HS-27A (cell line): Measurements from ENCODE around the gene MAMDC2.
"Not testable (repeated sequence)": the region's sequence is repeated elsewhere in the genome, so short reads cannot be mapped to it uniquely, and the experiment has no call there.

Source experiments
- DNase-seq: peaks from one replicate; pipeline ENCODE4 v3.0.0-alpha.2; 2012; ENCODE audit warnings: low read depth, missing footprints

MAMDC2 gene

DNA sequence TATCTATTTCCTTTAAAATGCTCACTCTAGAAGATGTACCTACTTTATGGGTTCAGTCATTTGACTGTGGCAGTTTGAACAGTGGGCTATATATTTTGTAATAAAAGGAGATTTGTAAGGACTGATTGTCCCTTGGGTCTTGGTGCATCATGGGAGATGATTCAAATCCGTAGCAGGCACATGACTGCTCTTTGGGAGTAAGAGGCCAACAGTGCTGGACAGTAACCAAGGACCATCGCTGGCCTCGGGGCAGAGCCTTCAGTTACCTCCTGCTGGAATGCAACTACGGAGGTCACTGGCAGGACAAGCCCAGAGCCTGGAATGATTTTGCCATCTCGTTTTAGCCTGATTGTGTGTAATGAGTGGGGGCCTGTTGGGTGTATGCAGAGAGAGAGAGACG, 7.0 kb upstream of the MAMDC2 start:
- no peak for DNase-seq

DNA sequence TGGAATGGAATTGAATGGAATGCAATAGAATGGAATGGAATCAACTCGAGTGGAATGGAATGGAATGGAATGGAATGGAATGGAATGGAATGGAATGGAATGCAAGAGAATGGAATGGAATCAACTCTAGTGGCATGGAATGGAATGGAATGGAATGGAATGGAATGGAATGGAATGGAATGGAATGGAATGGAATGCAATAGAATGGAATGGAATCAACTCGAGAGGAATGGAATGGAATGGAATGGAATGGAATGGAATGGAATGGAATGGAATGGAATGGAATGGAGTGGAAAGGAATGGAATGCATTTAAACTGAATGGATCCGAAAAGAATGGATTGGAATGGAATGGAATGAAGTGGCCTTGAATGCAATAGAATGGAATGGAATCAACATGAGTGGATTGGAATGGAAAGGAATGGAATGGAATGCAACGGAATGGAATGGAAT, 5.5 kb upstream of the MAMDC2 start:
- DNase-seq: not testable (repeated sequence)

DNA sequence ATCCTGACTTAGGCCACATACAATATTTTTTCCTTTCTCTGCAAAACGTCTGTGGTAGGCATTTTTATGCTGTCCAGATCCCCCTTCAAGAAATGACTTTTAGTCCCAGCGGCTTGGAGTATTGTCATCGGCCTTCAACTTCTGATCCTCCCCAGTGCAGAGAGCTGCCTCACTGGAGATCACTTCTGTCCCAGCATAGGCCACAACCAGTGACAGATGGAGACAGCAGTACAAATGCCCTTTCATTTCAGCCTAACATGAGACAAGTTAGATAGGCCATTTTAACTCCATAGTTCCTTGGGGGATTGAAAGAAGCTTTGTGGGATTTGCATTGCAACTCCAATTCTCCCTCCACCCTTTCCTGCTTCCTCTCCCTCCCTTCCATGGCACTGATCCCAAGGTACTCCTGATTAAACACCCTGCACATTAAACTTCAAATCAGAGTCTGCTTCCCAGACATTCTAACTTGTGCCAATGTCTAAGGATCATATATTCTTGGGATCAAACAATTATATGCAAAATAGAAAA, 3.2 kb upstream of the MAMDC2 start:
- DNase-seq: no peak

DNA sequence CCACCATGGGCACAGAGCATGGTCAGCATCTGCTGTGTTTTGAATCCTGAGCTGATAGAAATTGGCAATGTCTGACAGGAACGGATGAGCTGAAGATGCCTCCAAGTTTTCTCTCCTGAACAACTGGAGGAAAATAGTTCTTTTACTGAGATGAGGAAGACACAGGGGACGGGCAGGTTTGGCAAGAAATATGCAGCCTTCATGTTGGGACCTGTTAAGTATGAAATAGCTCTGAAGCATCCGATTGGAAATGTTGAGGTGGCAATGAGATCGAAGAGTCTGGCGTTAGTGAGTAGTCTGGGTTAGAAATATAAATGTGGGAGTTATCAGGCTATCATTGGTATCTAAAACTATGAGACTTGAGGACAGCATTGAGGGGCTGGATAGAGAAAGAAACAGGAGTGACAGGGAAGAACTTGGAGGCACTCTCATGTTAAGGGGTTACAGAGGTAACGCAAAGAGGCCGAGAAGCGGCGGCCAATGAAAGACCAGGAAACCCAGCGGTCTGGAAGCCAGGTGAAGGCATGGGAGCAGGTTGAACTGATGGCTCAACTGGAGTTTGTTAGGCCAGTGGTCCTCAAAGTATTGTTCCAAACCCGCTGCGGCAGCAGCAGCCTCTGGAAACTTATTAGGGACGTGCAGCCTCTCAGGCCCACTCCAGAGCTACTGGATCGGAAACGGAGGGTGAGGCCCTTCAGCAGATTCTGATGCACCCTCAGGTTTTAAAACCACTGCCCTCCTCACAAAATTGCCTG, 1.0 kb upstream of the MAMDC2 start:
- DNase-seq: no peak

DNA sequence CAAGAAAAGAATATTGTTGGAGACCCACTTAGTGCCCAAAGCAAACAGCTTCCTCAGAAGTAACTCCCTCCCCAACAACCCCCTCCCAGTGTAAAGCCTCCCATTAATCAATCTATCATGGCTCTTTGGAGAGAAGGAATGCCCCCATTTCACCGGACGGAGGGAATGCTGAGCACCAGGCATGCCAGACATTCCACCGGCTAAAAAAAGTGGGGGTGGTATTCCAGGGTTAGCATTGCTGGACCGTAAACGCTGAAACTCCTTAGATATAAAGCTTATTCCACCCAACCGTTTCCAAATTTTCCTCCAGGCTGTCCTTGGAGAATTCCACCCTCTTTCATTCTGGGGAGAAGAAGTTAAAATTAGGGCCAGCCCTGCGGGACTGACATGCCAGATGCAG, 363 bp upstream of the MAMDC2 start:
- no peak for DNase-seq

DNA sequence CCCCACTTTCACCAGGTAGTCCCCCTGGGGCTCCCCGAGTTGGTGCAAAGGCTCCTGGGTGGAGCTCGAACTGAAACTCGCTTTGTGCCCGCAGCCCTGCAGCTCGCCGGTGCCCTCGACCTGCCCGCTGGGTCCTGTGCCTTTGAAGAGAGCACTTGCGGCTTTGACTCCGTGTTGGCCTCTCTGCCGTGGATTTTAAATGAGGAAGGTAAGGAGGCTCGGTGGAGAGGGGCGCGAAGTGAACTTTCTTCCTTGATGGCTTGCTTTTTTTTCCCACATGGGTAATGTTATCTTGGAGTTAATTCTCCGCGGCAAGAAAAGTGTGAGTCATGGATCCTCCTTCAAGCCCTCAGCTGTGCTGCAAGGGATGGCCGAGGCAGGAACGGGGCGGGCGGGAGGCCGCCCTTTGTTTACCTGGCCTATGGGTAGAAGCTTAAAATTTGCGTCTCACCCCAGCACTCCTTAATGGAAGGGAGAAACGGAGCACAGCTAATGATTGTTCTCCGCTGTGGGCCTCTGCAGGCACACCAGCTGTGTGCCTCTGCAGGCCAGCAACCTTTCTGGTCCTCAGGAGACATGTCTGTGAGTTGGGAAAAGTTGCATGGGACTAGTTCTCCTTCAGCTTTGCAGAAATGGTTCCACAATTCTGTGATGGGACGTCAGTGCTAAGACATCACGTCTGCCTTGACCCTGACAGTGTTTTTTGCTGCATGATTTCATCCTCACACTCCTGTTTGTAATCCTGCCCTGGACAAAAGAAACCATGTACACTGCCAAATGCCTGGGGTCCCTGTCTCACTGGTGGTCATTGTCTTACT, 1.1 kb downstream of the MAMDC2 start:
- no peak for DNase-seq

DNA sequence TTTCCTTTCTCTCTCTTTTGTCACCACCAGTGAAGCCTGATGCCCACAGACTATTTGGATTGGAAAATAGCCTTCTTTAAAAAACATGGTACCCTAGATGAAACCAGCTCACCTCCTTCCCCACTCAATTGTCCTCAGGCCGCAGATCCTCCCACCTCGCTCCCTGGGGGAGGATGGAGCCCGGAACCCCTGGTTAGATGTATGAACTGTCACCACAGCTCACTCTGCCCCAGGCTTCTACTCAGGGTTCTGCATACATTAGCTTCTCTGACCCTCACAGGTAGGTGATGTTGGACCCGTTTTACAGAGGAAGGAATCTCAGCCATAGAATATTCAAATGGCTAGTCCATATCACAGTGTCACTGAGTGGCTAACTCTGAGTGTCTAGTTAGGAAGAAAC, 1.8 kb downstream of the MAMDC2 start:
- DNase-seq: no peak

DNA sequence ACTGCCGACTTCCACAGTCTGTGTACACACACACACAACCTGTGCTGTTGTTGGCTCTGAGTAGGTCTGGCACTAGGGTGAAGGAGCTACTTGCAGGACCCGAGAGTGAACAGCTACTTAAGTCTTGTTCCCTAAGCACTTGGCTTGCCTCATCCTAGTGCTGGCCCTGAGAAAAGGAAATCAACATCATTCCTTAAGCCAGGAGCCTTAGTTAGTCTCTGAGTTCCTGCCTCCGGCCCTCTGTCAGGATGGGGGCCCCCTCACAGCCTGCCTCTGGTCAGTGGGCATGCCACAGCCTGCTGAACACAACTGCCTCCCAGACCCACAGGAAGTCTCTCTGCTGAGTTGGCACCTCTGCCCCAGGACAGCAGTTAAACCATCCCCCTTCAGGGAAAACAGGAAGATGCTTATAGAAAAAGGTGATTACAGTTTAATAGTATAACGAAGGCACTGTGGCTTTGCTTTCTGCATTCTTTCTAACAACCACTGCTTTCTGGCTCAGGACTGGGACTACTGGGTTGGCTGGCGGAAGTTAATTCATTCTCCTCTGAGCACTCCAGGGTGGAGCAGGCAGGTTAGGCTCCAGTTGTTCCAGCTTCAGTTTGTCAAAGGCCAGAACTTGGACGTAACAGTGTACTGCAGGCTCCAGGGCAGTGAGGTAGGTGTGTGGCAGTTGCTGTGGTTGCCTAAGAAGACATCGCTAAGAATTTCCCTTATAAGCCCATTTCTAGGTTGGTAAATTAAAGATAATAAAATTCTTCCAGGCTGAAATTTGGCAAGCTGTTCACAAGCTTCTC, 2.8 kb downstream of the MAMDC2 start:
- no peak for DNase-seq

DNA sequence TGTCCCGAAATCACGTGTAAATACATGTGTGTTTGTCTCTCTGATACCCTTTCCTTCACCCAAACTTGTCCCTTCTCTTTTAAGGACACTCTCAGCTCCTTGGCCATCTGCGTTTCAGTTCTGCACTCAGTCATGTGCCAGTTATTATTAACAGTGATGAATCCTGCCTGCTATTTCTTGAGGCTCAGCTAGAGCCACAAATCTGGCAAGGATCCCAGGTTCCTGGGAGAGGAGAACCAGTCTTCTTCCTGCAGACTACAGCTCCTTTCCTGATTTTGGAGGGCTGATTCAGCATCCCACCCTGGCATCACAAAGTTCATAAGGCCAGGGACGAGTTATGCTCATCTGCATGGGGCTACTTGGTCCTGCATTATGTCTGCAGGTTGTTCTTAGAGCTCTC, 5.6 kb downstream of the MAMDC2 start:
- peak; percentile 45 for DNase-seq

DNA sequence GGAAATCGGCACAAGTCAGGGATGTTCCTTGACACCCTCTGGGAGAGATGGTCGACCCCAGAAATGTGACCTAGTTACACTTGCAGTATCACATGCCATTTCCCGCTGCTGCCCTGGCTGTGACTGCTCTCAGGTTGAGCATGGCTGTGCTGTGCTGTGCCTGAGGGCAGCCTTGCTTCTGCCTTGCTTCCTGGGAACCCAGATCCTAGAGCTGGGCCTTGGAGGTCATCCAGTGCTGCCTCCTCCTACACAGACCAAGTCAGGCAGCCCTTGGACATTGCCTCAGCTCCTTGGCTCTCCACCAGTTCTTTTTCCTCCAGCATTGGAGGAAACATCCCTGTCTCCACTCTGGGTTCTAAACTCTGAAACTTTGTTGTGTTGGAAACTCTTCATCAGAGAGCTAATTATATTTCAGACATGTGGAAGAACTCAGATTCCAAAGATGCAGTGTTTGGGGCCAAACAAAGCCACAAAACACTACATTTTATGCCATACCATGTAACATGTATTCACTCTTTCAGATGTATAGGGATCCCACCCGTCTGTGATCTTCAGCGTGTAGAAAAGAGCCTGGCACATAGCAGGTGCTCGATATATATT, 6.1 kb downstream of the MAMDC2 start:
- DNase-seq: no peak

DNA sequence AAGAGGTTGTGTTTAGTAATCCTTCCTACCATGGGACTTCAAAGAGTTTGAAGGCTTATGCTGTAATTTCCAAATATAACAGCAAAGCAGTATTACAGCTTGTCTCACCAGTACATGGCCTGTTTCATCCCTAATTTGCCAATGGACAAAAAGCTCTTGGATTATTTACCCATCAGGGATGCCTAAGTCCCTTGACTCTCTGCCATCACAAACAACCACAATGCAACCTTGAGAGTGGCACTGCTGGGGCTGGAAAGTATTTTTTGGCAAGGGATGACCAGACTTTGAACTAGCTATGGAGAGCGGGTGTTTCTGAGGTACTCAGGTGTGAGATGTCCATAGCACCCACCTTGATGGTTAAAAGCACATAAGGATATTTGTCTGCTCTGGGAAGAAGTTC, 9.1 kb downstream of the MAMDC2 start:
- no peak for DNase-seq

DNA sequence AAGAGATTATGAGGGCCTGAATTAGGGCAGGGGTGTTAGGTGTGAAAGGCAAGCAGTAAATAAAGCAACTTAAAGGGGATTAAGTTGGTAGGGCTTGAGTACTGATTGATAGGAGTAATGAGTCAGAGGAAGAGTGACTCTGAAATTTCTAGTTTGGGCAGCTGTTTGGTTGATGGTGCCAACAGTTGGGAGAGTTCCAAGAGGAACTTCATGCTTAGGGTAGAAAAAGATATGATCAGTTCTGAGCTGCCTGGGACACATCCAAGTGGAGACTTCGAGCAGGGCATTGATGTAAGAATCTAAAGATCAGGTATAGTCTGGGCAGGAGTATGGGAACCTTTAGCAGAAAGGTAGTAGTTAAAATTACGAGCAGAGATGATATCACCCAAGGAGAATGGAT, 10.2 kb downstream of the MAMDC2 start:
- DNase-seq: peak; percentile 35

DNA sequence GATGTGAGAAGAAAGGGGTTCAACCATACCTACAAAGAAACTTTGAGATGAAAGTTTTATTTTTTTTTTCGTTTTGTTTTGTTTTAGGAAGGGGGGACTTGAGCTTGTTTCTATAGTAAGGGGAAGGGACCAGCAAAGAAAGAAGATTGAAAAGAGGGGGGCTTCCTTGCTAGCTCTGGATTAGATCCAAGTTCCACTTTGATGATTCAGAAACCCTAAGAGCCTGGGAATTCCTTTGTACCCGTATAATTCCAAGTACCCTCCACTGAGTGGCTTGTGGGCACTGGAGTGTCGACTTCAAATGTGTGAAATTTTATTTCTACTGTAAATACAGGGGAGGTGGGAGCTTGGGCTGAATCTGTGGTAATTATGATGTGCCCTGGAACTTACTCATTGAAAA, 10.9 kb downstream of the MAMDC2 start:
- no peak for DNase-seq

DNA sequence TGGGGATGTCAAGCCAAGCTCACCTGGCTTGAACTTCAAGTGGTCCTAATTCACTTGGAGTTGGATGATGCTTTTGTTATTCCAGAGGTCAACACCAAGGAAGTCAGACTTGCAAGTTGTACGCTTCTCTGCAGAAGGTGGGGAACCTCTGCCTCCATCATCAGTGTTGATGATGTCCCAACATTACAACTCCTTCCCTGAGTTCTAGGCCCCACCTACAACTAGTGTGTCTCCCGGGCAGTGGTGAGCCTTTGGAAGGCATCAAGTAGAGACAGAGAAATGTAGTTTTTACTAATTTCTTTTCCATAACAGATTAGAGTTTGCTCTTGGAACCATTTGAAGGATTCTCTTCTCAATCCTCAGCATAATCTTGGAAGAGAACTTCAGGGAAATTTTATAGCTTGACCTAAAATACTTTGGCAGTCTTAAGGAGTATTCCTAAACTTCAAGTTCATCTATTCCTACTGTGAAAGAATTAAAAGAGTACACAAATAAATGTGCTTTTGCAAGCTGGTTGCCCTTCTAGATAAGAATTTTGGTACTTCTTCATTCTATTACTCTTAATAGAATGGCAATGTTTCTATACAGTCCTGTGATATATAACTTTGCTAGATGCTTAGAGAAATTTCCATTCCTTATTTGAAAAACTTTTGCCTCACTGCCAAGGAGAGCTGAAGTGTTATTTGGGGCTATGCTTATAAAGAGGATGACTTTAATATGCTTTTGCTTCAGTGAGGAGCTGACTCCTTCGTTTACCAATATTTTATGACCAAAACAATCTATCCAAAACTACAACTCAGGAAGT, 12.0 kb downstream of the MAMDC2 start:
- DNase-seq: no peak

DNA sequence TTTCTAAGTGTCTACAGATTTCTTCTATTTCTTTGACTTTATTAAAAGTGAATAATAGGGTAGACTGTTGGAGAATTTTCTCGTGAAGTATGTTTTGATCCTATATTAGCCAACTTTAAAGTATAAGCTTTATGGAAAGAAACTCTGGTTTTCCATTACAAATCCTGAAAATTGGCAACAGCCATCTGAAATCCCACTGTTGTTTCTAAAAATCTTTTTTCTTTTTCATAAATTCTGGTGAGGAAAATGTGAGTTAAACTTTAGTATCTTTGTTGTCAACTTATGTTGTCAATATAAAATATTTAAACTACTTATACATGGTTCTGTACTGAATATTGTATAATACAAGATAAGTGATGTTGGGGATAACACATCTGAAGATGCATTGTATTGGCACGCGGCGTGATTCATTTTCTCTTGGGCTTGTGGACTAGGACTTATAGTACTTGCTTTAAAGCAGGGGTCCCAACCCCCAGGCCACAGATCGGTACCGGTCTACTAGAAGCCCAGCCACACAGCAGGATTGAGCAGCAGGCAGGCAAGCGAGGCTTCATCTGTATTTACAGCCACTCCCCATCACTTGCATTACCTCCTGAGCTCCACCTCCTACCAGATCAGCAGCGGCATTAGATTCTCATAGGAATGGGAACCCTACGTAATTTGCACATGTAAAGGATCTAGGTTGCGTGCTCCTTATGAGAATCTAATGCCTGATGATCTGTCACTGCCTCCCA, 12.7 kb downstream of the MAMDC2 start:
- DNase-seq: no peak

DNA sequence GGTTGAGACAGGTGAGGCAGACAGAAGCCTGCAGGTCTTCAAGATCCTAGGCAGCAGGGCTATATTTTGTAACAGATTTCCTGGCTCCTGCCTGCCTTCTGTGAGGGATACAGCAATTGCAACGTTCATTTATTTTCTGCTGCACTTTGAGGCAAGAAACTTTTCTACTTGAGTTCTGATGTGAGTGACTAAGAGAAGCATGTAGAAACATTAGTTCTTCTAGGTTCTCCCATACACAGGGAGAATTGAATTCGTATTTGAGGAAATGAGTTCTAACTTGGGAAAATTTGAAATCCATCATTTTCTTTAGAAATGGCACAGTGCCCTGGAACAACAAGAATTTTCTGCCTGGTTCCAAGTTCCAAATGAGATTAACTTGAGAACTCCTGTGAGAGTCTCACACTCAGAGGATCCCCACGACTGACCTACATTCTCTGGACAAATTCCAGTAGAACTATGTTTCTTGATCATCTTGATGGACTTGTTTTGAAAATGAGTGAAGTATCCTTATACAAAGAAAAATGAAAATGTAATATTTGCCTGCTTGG, 15.0 kb downstream of the MAMDC2 start:
- DNase-seq: no peak

DNA sequence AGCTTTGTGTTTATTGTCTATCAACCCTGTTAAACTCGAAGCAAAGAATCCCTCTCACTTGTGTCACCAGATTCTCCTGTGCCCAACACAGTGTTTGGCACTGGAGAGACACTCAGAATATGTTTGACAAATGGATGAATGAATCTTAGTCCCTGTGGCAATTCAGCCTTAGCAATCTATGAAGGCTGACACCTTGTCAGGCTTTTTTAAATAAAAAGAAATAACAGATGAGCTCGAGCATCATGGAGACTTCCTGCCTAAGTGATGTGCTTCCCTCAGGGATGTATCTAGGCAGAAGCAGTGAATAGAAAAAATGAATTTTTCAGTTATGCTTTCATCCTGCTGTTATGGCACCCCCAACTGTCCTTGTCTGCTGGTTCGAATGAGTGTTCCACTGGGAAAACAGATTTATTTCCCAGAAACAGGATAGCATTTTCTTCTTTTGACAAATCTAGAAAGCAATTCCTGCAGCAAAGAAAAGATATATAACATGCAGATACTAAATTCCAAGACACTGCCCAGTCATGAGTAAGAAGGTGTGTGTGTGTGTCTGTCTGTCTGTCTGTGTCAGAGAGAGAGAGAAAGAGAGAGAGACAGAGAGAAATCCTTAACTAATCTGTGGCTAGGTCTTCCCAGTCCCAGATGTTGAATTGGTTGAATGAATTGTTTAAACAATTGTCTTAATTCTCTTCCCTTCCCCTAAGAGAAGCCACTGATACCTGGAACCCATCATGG, 16.7 kb downstream of the MAMDC2 start:
- no peak for DNase-seq

DNA sequence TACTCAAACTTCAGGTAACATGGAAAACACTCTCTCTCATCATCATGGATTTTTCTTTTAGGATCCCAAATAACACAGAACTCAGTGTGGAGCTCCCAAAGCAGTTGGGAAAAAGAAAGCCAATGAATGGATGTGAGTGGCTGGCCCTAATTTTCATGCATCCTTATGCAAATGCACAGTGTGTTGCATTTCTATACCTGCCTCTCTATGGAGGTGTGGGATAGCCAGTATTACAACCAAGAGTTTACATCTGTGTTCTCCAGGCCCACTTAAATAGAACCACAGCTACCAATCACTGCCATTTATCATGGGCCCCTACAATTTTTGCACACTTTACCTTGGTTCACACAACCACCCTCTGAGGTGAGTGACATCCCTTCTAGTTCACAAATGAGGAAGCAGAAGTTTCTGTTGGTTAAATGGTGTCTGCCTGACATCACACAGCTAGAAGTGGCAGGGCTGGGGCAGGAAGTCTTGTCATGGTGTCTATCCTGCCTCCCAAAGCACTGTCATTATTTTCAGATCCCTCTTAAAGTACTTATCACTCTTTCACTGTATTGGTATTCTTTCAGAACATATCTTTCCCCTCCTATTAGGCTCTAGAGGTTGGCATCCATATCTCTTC, 17.3 kb downstream of the MAMDC2 start:
- no peak for DNase-seq

DNA sequence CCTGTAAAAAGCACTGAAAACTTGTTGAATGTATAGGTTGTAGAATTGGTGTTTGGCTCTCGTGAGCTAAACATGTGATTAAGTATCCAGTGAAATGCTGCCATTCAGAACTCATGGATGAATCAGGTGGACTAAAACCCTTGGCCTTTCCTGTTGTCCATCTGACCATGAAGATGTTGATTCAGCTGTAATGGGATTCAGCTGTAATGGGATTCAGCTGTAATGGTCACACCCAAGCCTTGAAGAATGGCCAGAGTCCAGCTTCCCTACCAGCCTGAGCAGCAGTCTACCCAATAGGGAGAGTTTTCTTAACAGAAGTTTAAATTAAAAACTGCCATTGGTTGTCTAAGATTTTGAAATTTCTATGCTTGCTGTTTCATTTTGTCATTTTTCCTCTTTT, 18.1 kb downstream of the MAMDC2 start:
- DNase-seq: no peak
